Mucosa of rectum (tissue), 2 donors: Measurements from ENCODE around the gene OSBPL5.

Source experiments
- H3K27ac ChIP-seq, 2 donors: one replicate each; pipeline ENCODE4 v1.7.0; 2013; ENCODE audit warnings: inconsistent platforms in 2 of 2, low read depth in 2 of 2, low read length in 2 of 2
- H3K27me3 ChIP-seq, 2 donors: one replicate each; pipeline ENCODE4 v1.7.0; 2013; ENCODE audit warnings: low read length in 2 of 2; ENCODE audit not compliant: control insufficient read depth in 2 of 2, insufficient read depth in 2 of 2
- H3K36me3 ChIP-seq, 2 donors: one replicate each; pipeline ENCODE4 v1.7.0; 2013; ENCODE audit warnings: low read length in 2 of 2; ENCODE audit not compliant: control insufficient read depth in 2 of 2, insufficient read depth in 2 of 2
- H3K4me1 ChIP-seq, 2 donors: one replicate each; pipeline ENCODE4 v1.7.0; 2013; ENCODE audit warnings: low read length in 2 of 2, mild to moderate bottlenecking in 1 of 2; ENCODE audit not compliant: control insufficient read depth in 2 of 2, insufficient read depth in 2 of 2
- H3K4me3 ChIP-seq, 2 donors: one replicate each; pipeline ENCODE4 v1.7.0; 2013; ENCODE audit warnings: low read length in 2 of 2
- H3K9ac ChIP-seq, 2 donors: one replicate each; pipeline ENCODE4 v1.7.0; 2013; ENCODE audit warnings: low read length in 2 of 2, low read depth in 1 of 2, mild to moderate bottlenecking in 1 of 2
- H3K9me3 ChIP-seq, 2 donors: one replicate each; pipeline ENCODE4 v1.7.0; 2013; ENCODE audit warnings: low read length in 2 of 2; ENCODE audit not compliant: control insufficient read depth in 2 of 2
- donor health status: healthy.
- donor health status: Normal muscosa, but diverticular disease.

The OSBPL5 gene

GRCh38 chr11:3162410-3163240 is 2.5 kb downstream of the OSBPL5 start:
- Histone ChIP-seq H3K4me1 (peaks cover 41 to 48% of the 10 kb centered on the region in 2 donors), H3K27me3 (peaks cover 0 to 4% of the 10 kb centered on the region in 2 donors), H3K36me3 (no peaks in the 10 kb centered on the region), H3K27ac (no peak overlapping the region), H3K9ac (no peak overlapping the region), H3K9me3 (no peaks in the 10 kb centered on the region), H3K4me3 (no peak overlapping the region)

GRCh38 chr11:3161720-3162409 is 3.2 kb downstream of the OSBPL5 start:
- no peaks in the 10 kb centered on the region for H3K27me3 ChIP-seq
- H3K36me3 ChIP-seq: no peaks in the 10 kb centered on the region
- H3K9me3 ChIP-seq: no peaks in the 10 kb centered on the region
- no peak overlapping the region for H3K4me3 ChIP-seq
- H3K27ac ChIP-seq: no peak overlapping the region
- H3K4me1 ChIP-seq: peaks cover 44 to 46% of the 10 kb centered on the region in 2 donors
- no peak overlapping the region for H3K9ac ChIP-seq

GRCh38 chr11:3161309-3161708 is 3.8 kb downstream of the OSBPL5 start:
- Histone ChIP-seq H3K4me1 (peaks cover 39 to 46% of the 10 kb centered on the region in 2 donors), H3K27me3 (no peaks in the 10 kb centered on the region), H3K9ac (no peak overlapping the region), H3K4me3 (peak overlapping the region in 1 of 2 donors; percentile 48), H3K36me3 (no peaks in the 10 kb centered on the region), H3K27ac (peak overlapping the region; percentile 2 to 76), H3K9me3 (no peaks in the 10 kb centered on the region)

- Histone ChIP-seq H3K4me1 (peaks cover 30 to 39% of the 10 kb centered on the region in 2 donors), H3K27me3 (no peaks in the 10 kb centered on the region), H3K36me3 (no peaks in the 10 kb centered on the region), H3K27ac (peak overlapping the region; percentile 77), H3K4me3 (peak overlapping the region; percentile 56 to 65), H3K9ac (peak overlapping the region in 1 of 2 donors; percentile 65), H3K9me3 (no peaks in the 10 kb centered on the region)
Observed at GRCh38 chr11:3160252-3161031, 4.7 kb downstream of the OSBPL5 start.

- H3K27ac ChIP-seq: peak overlapping the region; percentile 77
- H3K9me3 ChIP-seq: no peaks in the 10 kb centered on the region
- H3K4me1 ChIP-seq: peaks cover 29 to 37% of the 10 kb centered on the region in 2 donors
- no peaks in the 10 kb centered on the region for H3K36me3 ChIP-seq
- peak overlapping the region; percentile 54 to 65 for H3K4me3 ChIP-seq
- H3K9ac ChIP-seq: peak overlapping the region in 1 of 2 donors; percentile 65
- H3K27me3 ChIP-seq: no peaks in the 10 kb centered on the region
Observed at GRCh38 chr11:3159296-3160190, 5.6 kb downstream of the OSBPL5 start.

GRCh38 chr11:3158821-3159220 is 6.3 kb downstream of the OSBPL5 start:
- H3K4me1 ChIP-seq: peaks cover 21 to 35% of the 10 kb centered on the region in 2 donors
- H3K27me3 ChIP-seq: no peaks in the 10 kb centered on the region
- no peak overlapping the region for H3K4me3 ChIP-seq
- no peaks in the 10 kb centered on the region for H3K9me3 ChIP-seq
- no peak overlapping the region for H3K9ac ChIP-seq
- H3K27ac ChIP-seq: peak overlapping the region in 1 of 2 donors; percentile 77
- no peaks in the 10 kb centered on the region for H3K36me3 ChIP-seq

GRCh38 chr11:3158131-3158591 is 6.9 kb downstream of the OSBPL5 start:
- Histone ChIP-seq H3K36me3 (no peaks in the 10 kb centered on the region), H3K27ac (no peak overlapping the region), H3K4me3 (no peak overlapping the region), H3K9me3 (no peaks in the 10 kb centered on the region), H3K4me1 (peaks cover 21 to 35% of the 10 kb centered on the region in 2 donors), H3K27me3 (no peaks in the 10 kb centered on the region), H3K9ac (no peak overlapping the region)

GRCh38 chr11:3157381-3158130 is 7.6 kb downstream of the OSBPL5 start:
- Histone ChIP-seq H3K4me3 (no peak overlapping the region), H3K36me3 (no peaks in the 10 kb centered on the region), H3K4me1 (peaks cover 22 to 37% of the 10 kb centered on the region in 2 donors), H3K27me3 (no peaks in the 10 kb centered on the region), H3K9me3 (no peaks in the 10 kb centered on the region), H3K9ac (no peak overlapping the region), H3K27ac (no peak overlapping the region)
